K562 (cell line): ENCODE data around the gene DARS1. TPM values are rescaled to one million over a fixed set of nuclear protein-coding genes. Genes with fewer than 3 reads are reported as not detected.
A peak's percentile ranks its signal among the peaks of the same experiment; 100 is the strongest.

Source experiments
- CLOCK ChIP-seq: fragments of 250-450 bp; sonication (Bioruptor Pico); IDR thresholded peaks from 2 replicates; pipeline ENCODE4 v1.4.0; 2020; ENCODE audit warnings: mild to moderate bottlenecking, moderate library complexity, borderline replicate concordance
- ELF2 ChIP-seq: fragments of 250-450 bp; sonication (Bioruptor Pico); IDR thresholded peaks from 2 replicates; pipeline ENCODE4 v1.5.0; 2021; ENCODE audit warnings: mild to moderate bottlenecking
- ELK3 ChIP-seq: fragments of 450-650 bp; formaldehyde crosslinking; IDR thresholded peaks from 2 replicates; pipeline ENCODE4 v1.4.0; 2020; ENCODE audit warnings: mild to moderate bottlenecking
- GATAD2B ChIP-seq: fragments of 450-650 bp; IDR thresholded peaks from 2 replicates; pipeline ENCODE4 v1.6.1; 2017; ENCODE audit warnings: mild to moderate bottlenecking, borderline replicate concordance
- JUNB ChIP-seq: fragments of 450-650 bp; formaldehyde crosslinking; conservative IDR thresholded peaks from 2 replicates; pipeline ENCODE4 v1.4.0; 2020; ENCODE audit warnings: mild to moderate bottlenecking
- NELFE ChIP-seq: IDR thresholded peaks from 2 replicates; pipeline ENCODE4 v1.6.1; 2011; ENCODE audit warnings: mild to moderate bottlenecking; ENCODE audit not compliant: insufficient read depth, insufficient read length
- PHB ChIP-seq: fragments of 250-450 bp; sonication (Bioruptor Pico); IDR thresholded peaks from 2 replicates; pipeline ENCODE4 v1.5.0; 2021
- PML ChIP-seq: IDR thresholded peaks from 2 replicates; pipeline ENCODE4 v1.6.1; 2012; ENCODE audit warnings: low read length, inconsistent platforms
- RAD21 ChIP-seq, 2 experiments: fragments of 250-450 bp in 1 of 2; fragments of 450-650 bp in 1 of 2; sonication (Bioruptor Pico) in 1 of 2; formaldehyde crosslinking in 1 of 2; IDR thresholded peaks in 1 of 2; conservative IDR thresholded peaks in 1 of 2; 2 replicates each; pipeline versions ENCODE4 v1.4.0 to v1.8.0; 2020 to 2022; ENCODE audit warnings: mild to moderate bottlenecking in 2 of 2, moderate library complexity in 1 of 2
- RBM15 ChIP-seq: fragments of 200-400 bp; formaldehyde crosslinking; IDR thresholded peaks from 2 replicates; pipeline ENCODE4 v1.6.1; 2018; ENCODE audit warnings: mild to moderate bottlenecking, low read length, moderate library complexity; ENCODE audit not compliant: insufficient read depth
- TBP ChIP-seq: optimal IDR thresholded peaks from 2 replicates; pipeline ENCODE3; 2011; ENCODE audit warnings: low read depth, low read length, improper control_type of control experiment
- ZNF277 ChIP-seq: fragments of 250-450 bp; sonication (Bioruptor Pico); IDR thresholded peaks from 2 replicates; pipeline ENCODE4 v1.8.0; 2022; ENCODE audit warnings: inconsistent platforms, mild to moderate bottlenecking, moderate library complexity, borderline replicate concordance
- ZNF3 ChIP-seq: fragments of 250-450 bp; sonication (Bioruptor Pico); IDR thresholded peaks from 2 replicates; pipeline ENCODE4 v1.5.0; 2021; ENCODE audit warnings: mild to moderate bottlenecking, moderate library complexity
- polyA plus RNA-seq, 8 experiments: library from polyadenylated mRNA; depleted of rRNA in 4 of 8; stranded (reverse) in 5 of 8; unstranded in 3 of 8; fragments of >200 nt; fragmentation: Nextera tagmentation in 2 of 8; fragmentation: Illumina TruSeq in 1 of 8; extraction: Ambion mirVana in 2 of 8; extraction: Trizol in 1 of 8; gene quantifications; 2 replicates each; pipeline versions ENCODE4 v1.2.1 to v1.2.3, GENCODE V29; 2011 to 2014; ENCODE audit warnings: inconsistent platforms in 1 of 8, missing spikeins in 1 of 8
- total RNA-seq, 7 experiments: library from RNA; depleted of rRNA in 6 of 7; stranded (reverse); fragments of >200 nt in 6 of 7; fragmentation: Illumina TruSeq in 2 of 7; extraction: Trizol in 2 of 7; gene quantifications; 2 replicates each; pipeline versions ENCODE4 v1.2.1 to v1.2.3, GENCODE V29; 2011 to 2021; ENCODE audit warnings: low replicate concordance in 1 of 7
- TF ChIP-seq, protein P1 (sequence below): IDR thresholded peaks from 2 replicates; pipeline ENCODE4 v1.6.1; 2014; ENCODE audit warnings: antibody characterized with exemption
- TF ChIP-seq, protein P2 (sequence below): fragments of 450-650 bp; IDR thresholded peaks from 2 replicates; pipeline ENCODE4 v1.6.1; 2017; ENCODE audit warnings: mild to moderate bottlenecking, moderate library complexity
- TF ChIP-seq, protein P3 (sequence below): sonication (generic); formaldehyde crosslinking; IDR thresholded peaks from 2 replicates; pipeline ENCODE4 v1.8.1; 2023; ENCODE audit warnings: mild to moderate bottlenecking, missing genetic modification reagents

The DARS1 gene
- total and polyA plus RNA-seq, 9 of the 15 experiments (the other 6 are each of a cell fraction or from before 2014, with no cell fraction given) = 91.5 to 239 (median 98.0) TPM

DNA sequence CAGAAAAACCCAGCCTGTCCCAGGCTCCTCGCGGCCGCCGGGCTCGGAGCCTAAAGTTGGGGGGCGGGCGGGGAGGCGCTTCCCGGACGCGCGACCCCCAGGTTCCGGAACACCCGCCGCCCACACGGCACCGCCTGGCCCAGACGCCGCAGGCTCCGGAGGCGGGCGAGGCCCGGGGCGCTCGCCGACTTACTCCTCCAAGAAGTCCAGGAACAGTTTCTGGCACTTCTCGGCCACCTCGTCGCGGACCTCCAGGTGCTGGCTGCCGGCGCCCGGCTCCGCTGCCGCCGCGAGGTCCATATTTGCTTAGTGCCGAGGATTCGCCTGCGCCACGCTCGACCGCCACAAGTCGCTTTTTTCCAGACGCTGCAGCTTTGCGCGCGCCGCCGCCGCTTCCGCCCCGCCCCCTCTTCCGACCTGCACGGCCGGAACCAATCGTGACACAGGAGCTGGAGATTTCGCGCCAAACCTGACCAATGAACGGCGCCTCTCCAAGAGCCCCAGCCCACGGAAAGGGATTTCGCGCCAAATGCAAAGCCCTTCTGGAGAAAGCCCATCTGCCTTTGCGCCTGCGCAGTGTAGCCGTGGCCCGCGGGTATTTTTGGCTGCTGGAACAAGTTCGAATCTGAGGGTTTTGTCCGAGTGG lies 109.2 kb downstream of the DARS1 start, which contains the start of gene MCM6 (continued):
- no peak for TF ChIP-seq CLOCK (CRISPR knock-in tag)
- TF ChIP-seq ELK3 (CRISPR knock-in tag) = no peak
- TF ChIP-seq, protein P1, sequence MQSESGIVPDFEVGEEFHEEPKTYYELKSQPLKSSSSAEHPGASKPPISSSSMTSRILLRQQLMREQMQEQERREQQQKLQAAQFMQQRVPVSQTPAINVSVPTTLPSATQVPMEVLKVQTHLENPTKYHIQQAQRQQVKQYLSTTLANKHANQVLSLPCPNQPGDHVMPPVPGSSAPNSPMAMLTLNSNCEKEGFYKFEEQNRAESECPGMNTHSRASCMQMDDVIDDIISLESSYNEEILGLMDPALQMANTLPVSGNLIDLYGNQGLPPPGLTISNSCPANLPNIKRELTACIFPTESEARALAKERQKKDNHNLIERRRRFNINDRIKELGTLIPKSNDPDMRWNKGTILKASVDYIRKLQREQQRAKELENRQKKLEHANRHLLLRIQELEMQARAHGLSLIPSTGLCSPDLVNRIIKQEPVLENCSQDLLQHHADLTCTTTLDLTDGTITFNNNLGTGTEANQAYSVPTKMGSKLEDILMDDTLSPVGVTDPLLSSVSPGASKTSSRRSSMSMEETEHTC = no peak
- TF ChIP-seq PML = 0 out of 2 replicates have a peak, but pooled peaks have one; percentile 70
- no peak for TF ChIP-seq ZNF277
- no peak for TF ChIP-seq NELFE
- no peak for TF ChIP-seq ELF2
- no peak for TF ChIP-seq RAD21 (CRISPR knock-in tag; conservative IDR thresholded peaks at IDR 0.05 in 1 of 2, IDR thresholded peaks at IDR 0.05 in 1 of 2)
- no peak for TF ChIP-seq RBM15
- no peak for TF ChIP-seq JUNB (CRISPR knock-in tag)
- no peak for TF ChIP-seq PHB (CRISPR knock-in tag)
- no peak for TF ChIP-seq ZNF3
- TF ChIP-seq, protein P2, sequence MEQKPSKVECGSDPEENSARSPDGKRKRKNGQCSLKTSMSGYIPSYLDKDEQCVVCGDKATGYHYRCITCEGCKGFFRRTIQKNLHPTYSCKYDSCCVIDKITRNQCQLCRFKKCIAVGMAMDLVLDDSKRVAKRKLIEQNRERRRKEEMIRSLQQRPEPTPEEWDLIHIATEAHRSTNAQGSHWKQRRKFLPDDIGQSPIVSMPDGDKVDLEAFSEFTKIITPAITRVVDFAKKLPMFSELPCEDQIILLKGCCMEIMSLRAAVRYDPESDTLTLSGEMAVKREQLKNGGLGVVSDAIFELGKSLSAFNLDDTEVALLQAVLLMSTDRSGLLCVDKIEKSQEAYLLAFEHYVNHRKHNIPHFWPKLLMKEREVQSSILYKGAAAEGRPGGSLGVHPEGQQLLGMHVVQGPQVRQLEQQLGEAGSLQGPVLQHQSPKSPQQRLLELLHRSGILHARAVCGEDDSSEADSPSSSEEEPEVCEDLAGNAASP = no peak
- TF ChIP-seq TBP = peak; percentile 76
- TF ChIP-seq, protein P3, sequence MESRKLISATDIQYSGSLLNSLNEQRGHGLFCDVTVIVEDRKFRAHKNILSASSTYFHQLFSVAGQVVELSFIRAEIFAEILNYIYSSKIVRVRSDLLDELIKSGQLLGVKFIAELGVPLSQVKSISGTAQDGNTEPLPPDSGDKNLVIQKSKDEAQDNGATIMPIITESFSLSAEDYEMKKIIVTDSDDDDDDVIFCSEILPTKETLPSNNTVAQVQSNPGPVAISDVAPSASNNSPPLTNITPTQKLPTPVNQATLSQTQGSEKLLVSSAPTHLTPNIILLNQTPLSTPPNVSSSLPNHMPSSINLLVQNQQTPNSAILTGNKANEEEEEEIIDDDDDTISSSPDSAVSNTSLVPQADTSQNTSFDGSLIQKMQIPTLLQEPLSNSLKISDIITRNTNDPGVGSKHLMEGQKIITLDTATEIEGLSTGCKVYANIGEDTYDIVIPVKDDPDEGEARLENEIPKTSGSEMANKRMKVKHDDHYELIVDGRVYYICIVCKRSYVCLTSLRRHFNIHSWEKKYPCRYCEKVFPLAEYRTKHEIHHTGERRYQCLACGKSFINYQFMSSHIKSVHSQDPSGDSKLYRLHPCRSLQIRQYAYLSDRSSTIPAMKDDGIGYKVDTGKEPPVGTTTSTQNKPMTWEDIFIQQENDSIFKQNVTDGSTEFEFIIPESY (CRISPR knock-in tag) = 0 out of 2 replicates have a peak, but pooled peaks have one; percentile 62
- TF ChIP-seq GATAD2B = no peak
